ENCODE data around the gene WNT10A.
"Not testable (repeated sequence)": the region's sequence is repeated elsewhere in the genome, so short reads cannot be mapped to it uniquely, and the experiment has no call there.

The WNT10A gene

DNA sequence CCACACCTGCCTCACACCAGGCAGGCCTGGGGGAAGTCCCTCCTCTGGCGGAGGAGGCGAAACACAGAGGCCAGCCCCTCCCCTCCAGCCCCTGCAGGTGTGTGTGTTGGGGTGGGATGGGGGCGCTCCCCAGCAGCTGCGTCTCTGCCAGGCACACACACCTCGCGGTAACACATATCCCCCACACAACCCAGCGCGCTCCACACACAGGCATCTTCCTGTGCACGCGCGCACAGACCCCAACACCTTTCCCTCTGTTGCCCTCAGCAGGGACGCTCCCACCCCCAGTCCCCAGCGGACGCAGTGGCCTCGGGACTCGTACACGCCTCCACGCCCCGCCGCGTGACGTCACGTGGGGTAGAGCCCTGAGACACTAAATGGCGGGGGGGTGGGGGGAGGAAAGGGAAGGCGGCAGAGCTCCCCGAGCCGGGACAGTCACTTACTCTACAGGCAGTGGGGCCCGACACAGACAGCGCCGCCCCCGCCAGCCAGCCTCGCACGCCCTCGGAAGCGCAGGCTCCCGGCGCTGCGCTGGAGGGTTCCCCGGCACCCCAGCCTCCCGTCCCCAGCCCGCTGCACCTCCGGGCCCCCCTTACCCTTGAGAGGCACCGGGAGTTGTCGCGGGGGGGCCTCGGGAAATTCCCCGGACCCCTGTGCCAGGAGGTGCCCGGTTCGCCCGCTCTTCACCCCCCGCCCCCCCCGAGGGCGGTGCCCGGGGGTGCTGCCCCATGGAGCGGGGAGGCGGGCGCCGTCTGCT, at the start of gene WNT10A:
Gene WNT10A (plus strand): TSS at position 751 of the 757 bp plus-strand sequence. CDS start 144 bp downstream, outside the sequence.
- no peak for DNase-seq

GRCh38 chr2:218831378-218831990, 49.2 kb upstream of the WNT10A start, which contains the start of gene PRKAG3:
Gene PRKAG3, minus strand, starts transcription at chr2:218831803.
- no peak for DNase-seq

DNA sequence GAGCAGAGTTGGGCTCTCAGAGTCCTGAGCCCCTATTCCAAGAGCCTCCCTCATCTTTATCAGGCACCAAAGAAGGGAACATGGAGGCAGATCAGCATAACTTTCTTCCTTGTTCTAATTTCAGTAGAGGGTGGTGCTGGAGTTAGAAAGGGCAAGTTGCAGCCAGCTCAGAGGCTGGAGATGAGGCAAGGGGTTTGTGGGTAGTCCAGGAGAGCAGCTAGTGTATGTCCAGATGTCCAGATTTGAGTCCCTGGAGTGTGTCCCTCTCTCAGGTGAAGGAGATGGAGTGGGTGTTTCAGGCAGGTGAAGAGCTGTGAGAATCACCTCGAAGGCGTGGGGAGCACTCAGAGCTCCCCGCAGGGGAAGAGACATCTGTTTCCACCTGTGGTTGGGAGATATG, 48.6 kb upstream of the WNT10A start:
- DNase-seq, result no peak

GRCh38 chr2:218832520-218832919, 48.1 kb upstream of the WNT10A start:
- DNase-seq, result peak; percentile 71

GRCh38 chr2:218833023-218833609, 47.5 kb upstream of the WNT10A start:
- DNase-seq, result no peak

DNA sequence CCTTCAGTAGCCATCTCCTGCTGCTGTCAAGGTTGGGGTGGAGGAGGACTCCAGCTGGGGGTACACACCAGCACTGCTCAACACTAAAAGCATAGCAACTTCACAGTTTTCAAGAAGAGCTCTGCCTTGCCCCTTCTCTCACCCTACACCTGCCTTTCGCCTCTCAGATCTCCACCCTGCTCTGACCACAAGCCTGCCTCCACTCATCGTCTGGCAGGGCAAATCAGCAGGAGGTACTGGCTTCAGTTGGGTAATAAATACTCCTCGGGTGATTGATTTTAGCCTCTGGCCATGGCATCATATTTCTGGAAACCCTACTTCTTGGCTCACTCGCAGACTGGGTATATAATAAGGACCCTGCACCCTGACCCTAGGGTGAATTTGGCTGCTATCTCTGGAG, 46.0 kb upstream of the WNT10A start:
- DNase-seq, result no peak

GRCh38 chr2:218837495-218837894, 43.2 kb upstream of the WNT10A start:
- no peak for DNase-seq

DNA sequence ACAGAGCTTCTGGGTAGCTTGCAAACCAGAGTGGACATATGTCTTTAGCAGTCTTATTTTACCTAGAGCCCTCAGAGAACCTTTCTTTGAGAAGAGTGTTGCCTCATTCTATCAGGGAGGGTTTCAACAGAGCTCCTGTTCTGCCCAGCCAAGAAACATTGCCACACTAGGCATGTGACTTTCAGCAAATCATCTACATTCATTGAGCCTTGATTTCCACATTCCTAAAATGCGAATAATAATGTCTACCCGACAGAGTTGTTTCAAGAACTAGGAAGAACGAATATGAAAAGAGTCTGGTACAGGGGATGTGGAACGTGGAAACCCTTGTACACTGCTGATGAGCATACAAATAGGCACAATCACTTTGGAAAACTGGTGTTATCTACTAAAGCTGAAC, 41.2 kb upstream of the WNT10A start:
- peak; percentile 68 for DNase-seq

DNA sequence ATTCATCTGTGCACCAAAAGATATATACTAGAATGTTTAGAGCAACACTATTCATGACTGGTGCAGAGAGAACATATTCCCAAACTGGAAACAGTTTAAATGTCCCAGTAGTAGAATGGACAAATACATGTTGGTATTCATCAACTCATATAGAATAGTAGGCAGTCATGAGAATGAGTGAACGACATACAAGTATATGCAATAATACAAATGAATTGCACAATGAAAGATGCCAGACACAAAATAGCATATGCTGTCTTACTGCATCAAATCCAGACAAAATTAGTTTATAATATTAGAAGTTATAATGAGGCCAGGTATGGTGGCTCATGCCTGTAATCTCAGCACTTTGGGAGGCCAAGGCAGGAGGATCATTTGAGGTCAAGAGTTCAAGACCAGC, 40.8 kb upstream of the WNT10A start:
- DNase-seq, result no peak

- DNase-seq, result not testable (repeated sequence)
Observed at GRCh38 chr2:218844334-218844733, 36.3 kb upstream of the WNT10A start.

DNA sequence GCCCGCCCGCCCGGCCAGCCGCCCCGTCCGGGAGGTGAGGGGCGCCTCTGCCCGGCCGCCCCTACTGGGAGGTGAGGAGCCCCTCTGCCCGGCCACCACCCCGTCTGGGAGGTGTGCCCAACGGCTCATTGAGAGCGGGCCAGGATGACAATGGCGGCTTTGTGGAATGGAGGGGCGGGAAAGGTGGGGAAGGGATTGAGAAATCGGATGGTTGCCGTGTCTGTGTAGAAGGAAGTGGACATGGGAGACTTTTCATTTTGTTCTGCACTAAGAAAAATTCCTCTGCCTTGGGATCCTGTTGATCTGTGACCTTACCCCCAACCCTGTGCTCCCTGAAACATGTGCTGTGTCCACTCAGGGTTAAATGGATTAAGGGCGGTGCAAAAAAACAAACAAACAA, 33.7 kb upstream of the WNT10A start:
- not testable (repeated sequence) for DNase-seq

- peak; percentile 58 for DNase-seq
Observed at GRCh38 chr2:218849721-218850120, 30.9 kb upstream of the WNT10A start.

DNA sequence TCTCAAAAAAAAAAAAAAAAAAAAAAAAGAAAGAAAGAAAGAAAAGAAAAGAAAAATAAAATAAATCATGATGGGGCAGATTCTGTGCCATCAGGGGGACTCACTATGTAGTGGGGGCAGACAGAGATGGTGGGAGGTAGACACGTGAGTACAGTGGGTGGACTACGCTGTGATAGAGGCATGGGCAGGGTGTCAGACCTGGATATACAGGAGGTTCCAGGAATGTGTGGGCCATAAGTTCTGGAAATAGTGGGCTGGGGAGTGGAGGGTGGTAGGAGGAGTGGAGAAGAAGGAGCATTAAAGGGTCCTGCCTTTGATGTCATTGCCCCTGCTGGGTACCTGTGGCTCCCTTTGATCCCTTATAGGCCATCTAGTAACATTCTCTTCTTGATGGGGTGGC, 29.9 kb upstream of the WNT10A start:
- no peak for DNase-seq

GRCh38 chr2:218851286-218851685, 29.4 kb upstream of the WNT10A start:
- no peak for DNase-seq

GRCh38 chr2:218852911-218853667, 27.6 kb upstream of the WNT10A start:
- peak; percentile 55 for DNase-seq

DNA sequence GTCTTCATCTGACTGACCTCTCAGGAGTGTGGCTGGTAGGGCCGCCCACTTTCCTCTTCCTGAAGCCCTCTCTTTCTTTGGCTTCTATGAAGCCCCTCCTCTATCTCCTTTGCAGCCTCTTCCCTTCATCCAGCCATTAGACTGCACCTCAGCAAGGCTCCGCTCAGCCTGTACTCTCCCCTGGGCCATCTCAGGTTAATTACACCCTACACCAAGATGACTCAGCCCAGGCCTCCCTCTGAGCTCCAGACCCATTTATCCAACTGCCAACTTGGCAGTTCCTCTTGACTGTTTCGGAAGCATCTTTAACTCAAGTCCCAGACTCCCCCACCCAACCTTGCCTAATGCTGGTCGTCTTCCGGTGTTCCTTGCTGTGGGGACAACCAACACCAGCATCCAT, 26.9 kb upstream of the WNT10A start:
- peak; percentile 39 for DNase-seq

DNA sequence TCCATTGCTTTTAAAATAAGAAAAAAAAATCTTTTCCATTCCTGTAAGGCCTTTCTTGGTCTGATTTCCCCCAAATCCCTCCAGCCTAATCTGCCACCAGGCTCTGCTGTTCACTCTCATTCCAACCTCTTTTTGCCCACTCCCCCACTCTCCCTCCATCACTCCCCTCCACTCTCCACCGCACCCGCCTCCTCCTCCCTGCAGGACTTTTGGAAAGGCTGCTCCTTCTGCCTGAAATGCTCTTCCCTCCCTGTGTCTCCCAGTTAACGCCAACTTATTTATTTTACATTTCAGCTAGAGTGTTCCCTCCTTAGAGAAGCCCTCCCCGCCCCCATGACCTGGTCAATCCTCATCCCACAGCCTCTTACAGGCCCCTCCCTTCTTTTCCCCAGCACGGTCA, 25.8 kb upstream of the WNT10A start:
- DNase-seq, result no peak

DNA sequence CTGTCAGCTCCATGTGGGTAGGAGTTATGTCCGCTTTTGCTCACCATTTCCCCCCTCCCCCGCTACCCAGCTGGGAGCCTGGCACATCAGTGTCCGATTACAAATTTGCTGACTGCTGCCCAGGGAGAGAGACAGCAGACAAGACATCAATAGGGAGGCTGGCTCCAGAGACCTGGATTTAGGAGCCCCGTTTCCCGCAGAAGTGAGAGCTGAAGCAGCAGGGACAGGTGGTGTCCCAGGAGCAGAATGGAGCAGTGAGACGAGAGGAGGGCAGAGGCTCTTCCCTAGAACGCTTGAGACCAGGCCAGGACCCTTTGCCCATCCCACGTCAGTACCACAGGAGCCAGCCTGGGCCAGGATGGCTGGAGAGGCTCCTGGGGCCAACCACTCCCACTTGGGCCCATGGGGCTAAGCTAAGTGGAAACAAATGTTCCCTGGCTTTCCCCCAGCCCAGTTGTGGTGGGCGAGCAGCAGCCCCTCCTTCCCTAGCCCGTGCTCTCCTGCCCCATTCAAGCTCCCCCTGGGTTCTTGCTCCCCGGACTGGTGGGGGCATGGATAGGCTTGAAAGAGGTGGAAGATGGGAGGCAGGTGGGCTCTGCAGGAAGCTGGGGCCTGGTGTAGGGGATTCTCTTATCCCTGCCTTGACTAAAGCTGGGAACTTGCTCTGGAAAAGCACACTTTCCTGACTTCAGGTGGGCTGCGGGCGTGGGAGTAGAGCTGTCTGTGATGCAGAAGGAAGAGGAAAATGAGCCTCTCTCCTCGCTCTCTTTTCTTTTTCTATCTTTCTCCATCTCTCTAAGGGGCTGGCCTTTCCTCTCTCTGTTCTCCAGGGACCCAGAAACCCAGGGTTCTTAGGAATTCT, 25.1 kb upstream of the WNT10A start:
- DNase-seq, result no peak

- no peak for DNase-seq
Observed at GRCh38 chr2:218856167-218856895, 24.3 kb upstream of the WNT10A start.

- no peak for DNase-seq
Observed at GRCh38 chr2:218856896-218857243, 23.8 kb upstream of the WNT10A start.

GRCh38 chr2:218857371-218858137, 23.1 kb upstream of the WNT10A start:
- no peak for DNase-seq

All from EL (cell line).